Endothelial cell of umbilical vein (primary cell): ENCODE measurements around the gene SERTAD4. TPM values are rescaled to one million over a fixed set of nuclear protein-coding genes. Genes with fewer than 3 reads are reported as not detected.

ENCODE experiments used
- BruUV-seq: library from RNA; stranded (reverse); fragments of 400-500 nt; replicated peaks from 2 replicates; lab custom pipeline; 2021; lab: Mats Ljungman, UMichigan
- CTCF ChIA-PET: fragments of 300-600, 350-600 bp; sonication (Branson Sonifier 250); formaldehyde crosslinking; loops from one replicate; lab custom pipeline; 2021; ENCODE audit warnings: antibody characterized with exemption, inconsistent platforms; lab: Charles Lee
- POLR2A ChIA-PET: fragments of 300-600, 350-600 bp; sonication (Branson Sonifier 250); formaldehyde crosslinking; loops from one replicate; lab custom pipeline; 2021; ENCODE audit warnings: antibody characterized with exemption, inconsistent platforms; lab: Charles Lee
- DNase-seq: peaks from one replicate; pipeline ENCODE4 v3.0.0-alpha.2; 2011; ENCODE audit warnings: low read depth, low spot score
- FAIRE-seq: peaks from 2 replicates; lab custom pipeline; 2011; peaks lifted over from hg19 to GRCh38; lab: Jason Lieb, UNC
- H2AFZ ChIP-seq: 2 replicates; pipeline ENCODE4 v1.6.0; 2012; ENCODE audit warnings: low read depth, low read length, control low read depth, inconsistent platforms
- H3K27ac ChIP-seq: 2 replicates; pipeline ENCODE4 v1.5.1; 2011; ENCODE audit warnings: low read depth, mild to moderate bottlenecking, control low read depth, low read length, moderate library complexity; ENCODE audit not compliant: insufficient read depth
- H3K27me3 ChIP-seq, 2 experiments: 2 replicates each; pipeline versions ENCODE4 v1.6.0 to v1.6.1; 2011; ENCODE audit warnings: low read length in 2 of 2, mixed read lengths in 1 of 2; ENCODE audit not compliant: control insufficient read depth in 2 of 2, insufficient read depth in 2 of 2
- H3K36me3 ChIP-seq, 2 experiments: 2 replicates in 1 of 2; 3 replicates in 1 of 2; pipeline ENCODE4 v1.5.1; 2011; ENCODE audit warnings: low read length in 2 of 2, mild to moderate bottlenecking in 1 of 2, moderate library complexity in 1 of 2; ENCODE audit not compliant: control insufficient read depth in 2 of 2, insufficient read depth in 2 of 2; ENCODE audit errors: extremely low read depth in 1 of 2
- H3K4me1 ChIP-seq: 3 replicates; pipeline ENCODE4 v1.5.1; 2011; ENCODE audit warnings: mild to moderate bottlenecking, low read length; ENCODE audit not compliant: control insufficient read depth, insufficient read depth; ENCODE audit errors: extremely low read depth
- H3K4me2 ChIP-seq: 2 replicates; pipeline ENCODE4 v1.6.1; 2011; ENCODE audit warnings: low read length, control low read depth, mixed read lengths; ENCODE audit not compliant: insufficient read depth
- H3K4me3 ChIP-seq, 3 experiments: fragments of 200-600 bp in 1 of 3; sonication (generic), shearing (Covaris generic) in 1 of 3; replicated peaks in 1 of 3; 2 replicates each; pipeline ENCODE4 v1.5.1; 2011 to 2016; ENCODE audit warnings: control low read depth in 3 of 3, low read length in 3 of 3, mild to moderate bottlenecking in 2 of 3, inconsistent platforms in 1 of 3, low read depth in 1 of 3, moderate library complexity in 1 of 3; ENCODE audit not compliant: insufficient read depth in 1 of 3
- H3K79me2 ChIP-seq: 2 replicates; pipeline ENCODE4 v1.6.0; 2012; ENCODE audit warnings: low read length, inconsistent platforms; ENCODE audit not compliant: control insufficient read depth, insufficient read depth
- H3K9ac ChIP-seq: replicated peaks from 2 replicates; pipeline ENCODE3; 2011; ENCODE audit warnings: low read length, control low read depth; ENCODE audit not compliant: insufficient read depth; ENCODE audit errors: extremely low read depth
- H3K9me1 ChIP-seq: replicated peaks from 3 replicates; pipeline ENCODE4 v1.6.0; 2011; ENCODE audit warnings: mild to moderate bottlenecking, low read length; ENCODE audit not compliant: control insufficient read depth, insufficient read depth; ENCODE audit errors: extremely low read depth
- H3K9me3 ChIP-seq: replicated peaks from 2 replicates; pipeline ENCODE4 v1.5.1; 2012; ENCODE audit warnings: low read length, inconsistent platforms; ENCODE audit not compliant: control insufficient read depth, insufficient read depth
- H4K20me1 ChIP-seq: replicated peaks from 2 replicates; pipeline ENCODE3; 2011; ENCODE audit warnings: mild to moderate bottlenecking, low read length; ENCODE audit not compliant: control insufficient read depth, insufficient read depth; ENCODE audit errors: extremely low read depth
- EZH2 ChIP-seq: IDR thresholded peaks from 2 replicates; pipeline ENCODE4 v1.6.1; 2012; ENCODE audit warnings: borderline replicate concordance, low read depth, mild to moderate bottlenecking, moderate library complexity, low read length, inconsistent platforms; ENCODE audit not compliant: severe bottlenecking
- FOS ChIP-seq: IDR thresholded peaks from 2 replicates; pipeline ENCODE4 v1.6.1; 2011; ENCODE audit warnings: mild to moderate bottlenecking, low read length, moderate library complexity, borderline replicate concordance; ENCODE audit not compliant: insufficient read depth
- GATA2 ChIP-seq: IDR thresholded peaks from 2 replicates; pipeline ENCODE4 v1.7.0; 2011; ENCODE audit warnings: low read depth, mild to moderate bottlenecking, moderate library complexity, mixed read lengths, low read length; ENCODE audit not compliant: insufficient read length, insufficient read depth
- JUN ChIP-seq: IDR thresholded peaks from 2 replicates; pipeline ENCODE4 v1.6.1; 2011; ENCODE audit warnings: borderline replicate concordance, low read depth; ENCODE audit not compliant: insufficient read length, insufficient read depth
- MYC ChIP-seq: IDR thresholded peaks from one replicate; pipeline ENCODE4 v1.6.1; 2011; ENCODE audit warnings: mild to moderate bottlenecking, low read depth, low read length
- POLR2A ChIP-seq: IDR thresholded peaks from 2 replicates; pipeline ENCODE4 v1.6.1; 2012; ENCODE audit warnings: low read depth, mild to moderate bottlenecking, control low read depth, low read length
- POLR2AphosphoS5 ChIP-seq: IDR thresholded peaks from 2 replicates; pipeline ENCODE4 v1.6.1; 2012; ENCODE audit warnings: low read depth, mild to moderate bottlenecking, control low read depth, low read length, moderate library complexity; ENCODE audit not compliant: insufficient read depth
- dilution Hi-C: fragments of 300-500 bp; cut with MboI; formaldehyde crosslinking; loops from one replicate; pipeline ENCODE4 v1.15.0; 2019; ENCODE audit warnings: low sequenced_read_pairs; ENCODE audit not compliant: extremely low pct_ligation_motif_present
- intact Hi-C: fragments of 100-400 bp; cut with micrococcal nuclease; formaldehyde crosslinking; loops from one replicate; pipeline ENCODE4 v1.10.0; 2022
- polyA plus RNA-seq, 4 experiments: library from polyadenylated mRNA; depleted of rRNA in 3 of 4; stranded (reverse) in 3 of 4; unstranded in 1 of 4; fragments of >200 nt; gene quantifications; 2 replicates each; pipeline versions ENCODE4 v1.2.1 to v1.2.3, GENCODE V29; 2011 to 2012; ENCODE audit warnings: missing spikeins in 1 of 4
- total RNA-seq: library from RNA; stranded (reverse); gene quantifications from 2 replicates; pipeline ENCODE4 v1.2.3, GENCODE V29; 2021
- TF ChIP-seq, protein P1 (sequence below): IDR thresholded peaks from 2 replicates; pipeline ENCODE4 v1.6.1; 2011; ENCODE audit not compliant: insufficient read depth, insufficient read length
- TF ChIP-seq, protein P2 (sequence below), 2 donors: IDR thresholded peaks; 1 replicate in 1 of 2; 2 replicates in 1 of 2; pipeline ENCODE4 v1.5.1; 2011; ENCODE audit warnings: low read length in 2 of 2, mild to moderate bottlenecking in 2 of 2, moderate library complexity in 2 of 2, control low read depth in 1 of 2, inconsistent platforms in 1 of 2, low read depth in 1 of 2; ENCODE audit not compliant: insufficient read depth in 1 of 2; ENCODE audit errors: extremely low read depth in 1 of 2

SERTAD4 gene
- total and polyA plus RNA-seq, 2 donors (not counting 3 experiments of a cell fraction or from before 2014, with no cell fraction given): 4.0 to 11.3 TPM

GRCh38 chr1:210252621-210253051, 20.0 kb downstream of the SERTAD4 start:
- no peak overlapping the region for H3K4me2 ChIP-seq
- no peaks in the 10 kb centered on the region for H4K20me1 ChIP-seq
- H3K36me3 ChIP-seq: no peaks in the 10 kb centered on the region
- TF ChIP-seq, protein P1, sequence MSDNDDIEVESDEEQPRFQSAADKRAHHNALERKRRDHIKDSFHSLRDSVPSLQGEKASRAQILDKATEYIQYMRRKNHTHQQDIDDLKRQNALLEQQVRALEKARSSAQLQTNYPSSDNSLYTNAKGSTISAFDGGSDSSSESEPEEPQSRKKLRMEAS: no peak
- TF ChIP-seq FOS: no peak
- no peak for TF ChIP-seq JUN
- TF ChIP-seq POLR2A: no peak
- no peak for TF ChIP-seq EZH2
- TF ChIP-seq POLR2AphosphoS5: no peak
- TF ChIP-seq, protein P2, sequence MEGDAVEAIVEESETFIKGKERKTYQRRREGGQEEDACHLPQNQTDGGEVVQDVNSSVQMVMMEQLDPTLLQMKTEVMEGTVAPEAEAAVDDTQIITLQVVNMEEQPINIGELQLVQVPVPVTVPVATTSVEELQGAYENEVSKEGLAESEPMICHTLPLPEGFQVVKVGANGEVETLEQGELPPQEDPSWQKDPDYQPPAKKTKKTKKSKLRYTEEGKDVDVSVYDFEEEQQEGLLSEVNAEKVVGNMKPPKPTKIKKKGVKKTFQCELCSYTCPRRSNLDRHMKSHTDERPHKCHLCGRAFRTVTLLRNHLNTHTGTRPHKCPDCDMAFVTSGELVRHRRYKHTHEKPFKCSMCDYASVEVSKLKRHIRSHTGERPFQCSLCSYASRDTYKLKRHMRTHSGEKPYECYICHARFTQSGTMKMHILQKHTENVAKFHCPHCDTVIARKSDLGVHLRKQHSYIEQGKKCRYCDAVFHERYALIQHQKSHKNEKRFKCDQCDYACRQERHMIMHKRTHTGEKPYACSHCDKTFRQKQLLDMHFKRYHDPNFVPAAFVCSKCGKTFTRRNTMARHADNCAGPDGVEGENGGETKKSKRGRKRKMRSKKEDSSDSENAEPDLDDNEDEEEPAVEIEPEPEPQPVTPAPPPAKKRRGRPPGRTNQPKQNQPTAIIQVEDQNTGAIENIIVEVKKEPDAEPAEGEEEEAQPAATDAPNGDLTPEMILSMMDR (IDR thresholded peaks at IDR 0.05; ENCODE audit: extremely low read depth in 1 of 2, insufficient read depth in 1 of 2, low read depth in 1 of 2, low read length in 2 of 2): no peak
- no peak for TF ChIP-seq MYC
- TF ChIP-seq GATA2: no peak
- H3K9me1 ChIP-seq: no peaks in the 10 kb centered on the region
- ChIA-PET POLR2A (interaction anchor here (0.6 to 0.7 kb wide), 2 partner anchors 20 to 1804 kb away, joined by 3 to 5 read pairs; partner anchors contain the start of gene SERTAD4), CTCF (interaction anchor here (1.4 to 2.6 kb wide), 3 partner anchors 10 to 48 kb away, joined by 3 to 12 read pairs (median 4); no protein-coding TSS in a partner anchor)
- FAIRE-seq (no peak), DNase-seq (no peak)
- H2AFZ ChIP-seq: no peak overlapping the region
- peaks cover 0 to 8% of the 10 kb centered on the region in 2 experiments for H3K27me3 ChIP-seq
- H3K9me3 ChIP-seq: no peaks in the 10 kb centered on the region
- no TSS peak for BruUV-seq
- peaks cover 15% of the 10 kb centered on the region for H3K4me1 ChIP-seq
- H3K79me2 ChIP-seq: no peaks in the 10 kb centered on the region
- intact Hi-C loops (no loop called here), dilution Hi-C loops (no loop called here)
- H3K4me3 ChIP-seq: no peak overlapping the region
- H3K27ac ChIP-seq: no peak overlapping the region
- H3K9ac ChIP-seq: no peak overlapping the region
